ENCODE results near the gene KRT23.

The KRT23 gene

DNA sequence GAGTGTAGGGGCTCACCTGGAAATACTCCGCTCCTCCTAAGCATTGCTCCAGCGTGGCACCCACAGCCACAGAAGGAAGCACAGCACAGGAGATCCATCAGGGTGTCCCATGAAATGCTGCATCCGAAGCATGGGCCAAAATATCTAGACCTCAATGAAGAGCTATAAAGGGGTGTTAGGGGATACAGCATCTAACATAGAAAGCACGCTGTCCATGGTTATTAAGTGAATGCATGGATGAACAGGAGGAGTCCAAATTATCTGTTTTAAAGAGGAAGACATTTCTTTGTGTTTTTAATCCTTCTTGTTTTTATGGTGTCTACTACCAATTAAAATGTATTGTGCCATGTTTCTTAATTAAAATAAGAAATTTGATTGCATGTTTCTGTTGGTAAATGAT is 30.8 kb downstream of the KRT23 start:
- DNase-seq = no peak

DNA sequence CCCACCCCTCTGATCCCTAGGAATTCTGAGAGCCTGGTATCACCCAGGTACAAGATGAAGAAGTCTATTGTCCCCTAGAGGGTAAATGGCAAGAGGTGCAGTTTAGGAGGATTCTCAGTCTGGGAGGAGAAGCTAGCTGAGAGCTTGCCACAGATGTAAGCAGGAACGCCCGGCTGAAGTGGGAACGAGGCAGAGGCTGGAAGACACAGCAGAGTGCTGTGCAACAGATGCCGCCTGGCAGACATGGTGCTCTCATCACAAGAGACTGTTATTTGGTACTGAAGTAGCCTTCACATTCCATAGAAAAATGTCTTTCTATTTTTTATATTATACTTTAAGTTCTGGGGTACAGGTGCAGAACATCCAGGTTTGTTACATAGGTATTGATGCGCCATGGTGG is 32.1 kb downstream of the KRT23 start:
- DNase-seq = no peak

DNA sequence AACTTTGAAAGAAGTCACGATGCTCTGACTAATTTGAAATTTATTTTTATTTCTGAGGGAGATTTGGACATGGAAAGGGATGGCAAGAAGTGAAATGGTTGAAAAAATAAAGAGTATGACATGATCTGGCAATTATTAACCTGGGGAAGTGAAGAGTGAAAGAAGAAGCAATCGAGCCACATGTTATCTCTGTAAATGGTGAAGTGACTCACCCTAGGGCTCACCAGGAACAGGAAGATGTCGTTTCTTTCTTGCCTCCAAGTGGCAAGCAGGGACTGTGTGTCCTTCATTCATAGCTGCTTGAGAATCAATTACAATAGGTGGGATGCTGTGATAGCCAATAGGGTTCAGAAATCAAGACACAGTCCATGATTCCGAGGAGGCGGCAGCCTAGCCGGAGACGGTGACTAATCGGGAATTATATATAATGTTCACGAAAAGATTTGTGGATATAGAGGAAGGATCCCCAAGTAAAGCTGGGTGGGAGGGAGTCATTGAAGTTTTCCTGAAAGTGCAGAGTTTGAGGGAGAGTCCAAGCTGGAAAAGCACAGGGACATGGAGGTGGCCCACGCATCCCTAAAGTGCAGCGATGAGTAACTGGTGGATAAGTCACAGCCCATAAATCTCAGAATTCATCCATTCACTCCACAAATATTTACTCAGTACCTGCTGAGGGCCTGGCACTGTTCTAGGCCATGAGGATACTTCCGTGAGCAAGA is 34.2 kb downstream of the KRT23 start:
- DNase-seq = peak; percentile 99

DNA sequence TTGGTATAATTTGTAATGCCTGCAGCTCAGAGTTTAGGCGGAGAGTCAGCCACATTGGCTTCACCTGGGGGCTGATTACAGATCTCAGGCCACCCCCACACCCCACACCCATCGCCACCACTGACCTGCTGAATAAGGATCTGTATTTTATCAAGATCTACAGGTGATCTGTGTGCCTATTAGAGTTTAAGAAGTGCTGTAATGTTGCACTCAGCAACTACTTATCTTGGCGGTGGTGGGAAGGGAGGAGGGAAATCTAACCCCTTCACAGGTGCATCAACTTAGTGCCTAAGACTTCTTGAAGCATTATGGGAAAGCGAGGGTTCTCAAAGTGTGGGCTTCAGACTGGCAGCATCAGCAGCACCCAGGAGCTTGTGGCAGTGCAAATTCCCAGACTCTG is 34.9 kb downstream of the KRT23 start:
- peak; percentile 84 for DNase-seq

DNA sequence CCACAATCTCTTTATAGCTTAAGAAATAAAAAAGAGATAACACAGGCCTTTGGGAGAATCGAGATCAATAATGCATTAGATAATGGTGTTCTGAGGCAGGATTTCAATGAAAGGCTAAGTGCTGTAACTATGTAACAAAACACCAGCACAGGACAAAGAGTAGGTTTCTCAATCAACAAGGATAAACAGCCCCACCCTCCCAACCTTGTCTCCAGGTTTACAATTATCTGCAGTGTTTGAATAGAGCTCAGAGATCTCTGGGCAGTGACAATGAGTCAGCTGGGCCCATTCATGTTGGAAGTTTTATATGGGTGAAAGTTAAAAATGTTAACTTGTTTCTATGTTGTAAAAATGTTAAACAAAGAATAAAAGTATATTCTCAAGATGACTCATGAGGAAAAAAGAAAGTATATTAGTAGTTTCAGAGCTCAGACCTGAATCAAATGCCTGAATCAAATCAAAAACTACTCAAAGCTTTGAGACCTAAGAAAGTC is 35.4 kb downstream of the KRT23 start:
- DNase-seq = peak; percentile 86

DNA sequence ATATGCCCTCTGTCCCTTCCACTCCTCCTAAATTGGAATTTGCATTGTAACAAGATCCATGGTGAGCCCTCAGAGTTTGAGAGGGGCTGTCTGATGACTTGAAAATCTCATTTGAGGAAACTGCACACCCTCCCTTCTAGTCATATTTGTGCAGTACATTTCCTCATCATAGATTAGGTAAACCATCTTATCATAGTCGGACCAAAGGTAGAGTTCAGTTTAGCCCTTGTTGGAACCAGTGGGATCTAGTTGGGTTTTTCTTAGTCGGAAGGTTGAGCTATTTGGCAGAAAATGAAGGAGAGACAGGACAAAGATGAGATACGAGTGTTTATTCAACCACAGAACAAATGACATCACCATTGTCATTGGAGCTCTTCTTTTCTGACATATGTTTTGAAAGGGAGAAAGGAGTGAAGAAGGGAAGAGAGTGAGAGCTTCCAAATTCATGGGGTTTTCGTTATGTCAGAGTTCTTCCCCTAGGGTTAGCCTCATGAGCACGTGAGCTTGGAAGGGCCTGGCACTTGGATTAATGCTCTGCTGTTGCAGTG is 36.6 kb downstream of the KRT23 start:
- no peak for DNase-seq

DNA sequence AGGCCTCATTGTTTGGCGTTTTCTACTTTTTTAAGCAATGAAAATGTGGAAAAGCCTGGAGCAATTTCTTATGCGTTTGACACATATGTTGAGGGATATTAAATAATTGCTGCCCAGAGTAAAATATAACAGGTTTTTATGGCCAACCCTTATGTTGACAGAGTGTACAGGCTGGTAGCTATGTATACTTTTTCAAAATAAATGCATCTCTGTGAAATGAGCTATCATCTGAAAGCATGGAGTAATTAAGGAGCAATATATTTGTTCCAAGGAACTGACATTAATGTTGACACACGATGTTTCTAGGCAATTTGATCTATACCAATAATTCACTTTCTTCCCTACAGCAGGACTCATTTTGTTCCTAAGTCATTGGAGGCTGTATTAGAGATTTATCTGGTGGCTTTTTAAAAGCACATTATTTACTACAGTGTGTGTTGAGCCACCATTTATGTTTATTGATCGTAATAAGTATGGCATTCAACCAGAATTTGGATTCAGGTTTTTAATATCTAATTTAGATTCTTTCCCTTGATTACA is 40.5 kb downstream of the KRT23 start:
- DNase-seq = no peak

DNA sequence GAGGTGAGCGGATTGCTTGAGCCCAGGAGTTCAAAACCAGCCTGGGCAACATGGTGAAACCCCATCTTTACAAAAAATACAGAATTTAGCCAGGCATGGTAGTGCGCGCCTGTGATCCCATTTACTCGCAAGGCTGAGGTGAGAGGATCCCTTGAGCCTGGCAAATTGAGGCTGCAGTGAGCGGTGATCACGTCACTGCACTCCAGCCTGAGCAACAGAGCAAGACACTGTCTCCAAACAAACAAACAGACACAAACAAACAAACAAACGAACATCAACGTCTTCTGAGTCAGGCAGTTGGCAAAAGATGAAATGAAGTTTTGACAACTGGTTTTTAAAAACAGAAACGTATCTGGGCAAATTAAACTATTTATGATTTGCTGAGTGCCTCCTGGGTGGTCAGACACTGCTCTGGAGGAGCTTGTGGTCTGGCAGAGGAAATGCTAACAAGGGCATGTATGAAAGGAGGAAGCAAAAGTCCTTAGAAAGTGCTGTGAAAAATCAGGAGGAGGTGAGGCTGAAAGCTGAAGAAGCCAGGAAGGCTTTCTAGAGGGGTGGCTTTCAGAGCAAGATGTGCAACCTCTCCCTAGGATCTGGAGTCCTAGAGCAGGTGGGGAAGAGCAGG is 42.2 kb downstream of the KRT23 start:
- no peak for DNase-seq

DNA sequence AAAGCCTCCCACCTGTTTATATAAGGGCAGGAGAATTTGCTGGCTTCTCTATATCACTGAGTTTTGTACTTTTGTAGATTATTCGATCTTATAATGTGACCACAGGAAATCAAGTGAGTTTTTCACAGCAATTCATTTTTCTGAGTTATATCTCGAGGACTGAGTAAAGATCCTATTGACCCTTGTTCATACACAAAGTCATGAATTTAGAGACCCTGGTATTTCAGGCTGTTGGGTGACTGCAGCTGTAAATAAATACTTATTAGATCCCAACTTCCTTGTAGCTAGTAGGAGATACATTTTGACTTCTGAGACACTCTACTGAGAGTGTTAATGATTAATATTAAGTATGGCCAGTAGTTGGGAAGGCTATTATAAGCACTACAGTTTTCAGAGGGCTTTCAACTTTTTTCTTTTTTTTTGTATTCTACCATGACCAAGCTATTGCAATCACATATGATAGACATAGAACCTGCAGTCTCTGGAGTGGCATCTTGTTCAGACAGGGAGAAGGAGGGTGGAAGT is 49.2 kb downstream of the KRT23 start:
- peak; percentile 43 for DNase-seq

DNA sequence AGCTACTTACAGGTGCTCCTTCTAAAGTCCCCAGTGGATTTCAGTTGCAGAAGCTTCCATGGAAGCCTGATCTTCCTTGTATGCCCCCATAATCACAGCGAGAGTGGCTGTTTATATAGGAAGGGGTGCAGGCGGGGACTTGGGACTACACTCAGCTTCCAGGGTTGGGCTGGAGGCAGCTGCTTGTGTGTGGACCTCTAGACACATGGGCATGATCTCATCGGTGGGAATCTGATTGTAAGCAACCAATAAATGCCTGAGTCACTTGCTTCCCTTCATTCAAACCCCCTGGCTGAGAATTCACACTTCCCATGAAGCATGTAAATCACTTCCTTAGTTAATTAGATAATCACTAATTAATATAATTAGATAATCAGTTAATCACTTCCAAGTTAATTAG is 51.4 kb downstream of the KRT23 start:
- no peak for DNase-seq

DNA sequence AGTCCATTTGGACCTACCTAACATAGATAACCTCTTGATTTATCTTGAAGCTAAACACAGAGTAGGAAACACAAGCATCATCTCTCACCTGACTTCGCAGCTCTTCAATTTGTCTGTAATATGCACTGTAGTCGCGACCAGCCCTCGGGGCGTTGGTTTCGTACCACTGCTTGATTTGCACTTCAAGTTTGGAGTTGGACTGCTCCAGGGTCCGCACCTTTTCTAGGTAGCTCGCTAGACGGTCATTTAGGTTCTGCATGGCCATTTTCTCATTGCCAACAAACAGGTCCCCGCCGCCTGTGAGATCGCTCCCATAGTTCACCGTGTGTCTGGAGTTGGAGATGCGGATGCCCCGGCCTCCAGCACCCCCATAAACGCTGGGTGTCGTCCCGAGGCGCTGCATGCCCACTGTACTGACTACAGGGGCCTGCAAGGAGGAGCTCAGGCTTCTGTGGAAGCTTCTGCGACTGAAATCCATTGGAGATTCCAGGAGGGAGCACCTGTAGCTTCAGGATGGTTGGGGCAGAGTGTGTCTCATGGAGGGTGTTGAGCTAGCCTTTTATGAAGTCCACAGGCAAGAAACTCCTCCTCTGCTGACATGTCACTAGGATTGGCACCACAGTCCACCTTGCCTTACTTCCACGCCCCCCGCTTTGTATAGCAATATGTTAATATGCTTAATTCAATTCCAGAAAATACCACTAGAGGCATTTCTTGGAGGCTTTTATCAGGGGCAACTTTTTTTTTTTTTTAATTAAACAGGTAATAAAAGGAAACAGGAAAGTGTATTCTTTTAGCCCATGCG is 52.5 kb downstream of the KRT23 start, which contains the start of gene KRT20:
Gene KRT20, minus strand, starts transcription at position 535 of the 805 bp plus-strand sequence. Its CDS starts 57 bp downstream, at position 478.
- no peak for DNase-seq

DNA sequence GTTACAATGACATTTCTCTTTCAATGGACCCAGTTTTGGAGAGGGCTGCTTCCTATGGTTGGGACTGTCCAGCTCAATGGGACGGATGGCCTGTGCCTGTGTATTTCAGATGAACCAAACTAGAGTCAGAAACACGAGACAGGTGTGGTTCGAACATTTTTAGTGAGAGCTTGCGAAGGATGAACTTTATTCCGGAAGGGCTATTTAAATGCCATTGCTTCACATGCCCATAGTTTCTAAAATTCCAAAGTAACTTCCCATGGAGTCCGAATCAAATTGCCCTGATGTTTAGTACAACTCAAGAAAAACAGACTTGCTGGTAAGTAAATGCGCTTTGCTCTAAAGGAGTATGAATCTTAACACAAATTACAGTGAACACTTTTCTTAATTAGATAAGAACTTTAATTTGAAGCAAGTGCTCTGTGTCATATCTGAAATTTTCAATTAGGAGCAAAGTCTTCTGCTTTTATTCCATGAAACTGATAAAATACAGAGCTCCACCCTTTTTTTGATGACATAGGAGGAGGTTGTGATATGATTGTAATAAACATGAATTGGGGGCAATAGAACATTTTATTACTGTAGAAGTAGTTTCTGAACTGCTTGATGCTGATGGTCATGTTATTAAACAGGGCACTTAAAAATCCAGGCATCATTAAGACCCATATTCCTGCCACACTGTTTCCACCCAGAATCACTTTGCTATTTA is 53.7 kb downstream of the KRT23 start:
- no peak for DNase-seq

DNA sequence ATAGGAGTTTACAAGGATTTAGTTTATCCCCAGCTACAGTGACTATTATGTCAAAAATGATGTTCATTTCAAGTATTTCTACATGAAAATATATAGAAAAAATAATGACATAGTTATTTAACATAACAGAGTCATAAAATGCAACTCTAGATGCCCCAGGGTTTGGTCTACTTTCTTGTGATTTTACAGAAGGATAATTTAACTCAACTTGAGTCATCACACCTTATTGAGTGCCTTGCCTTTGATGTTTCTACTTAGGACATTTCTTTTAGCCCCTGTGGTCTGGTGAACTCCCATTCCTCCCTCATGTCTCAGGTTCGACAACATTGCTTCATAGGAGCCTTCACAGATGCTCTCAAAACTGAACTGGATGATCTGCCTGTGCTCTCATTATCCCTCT is 54.4 kb downstream of the KRT23 start:
- no peak for DNase-seq

DNA sequence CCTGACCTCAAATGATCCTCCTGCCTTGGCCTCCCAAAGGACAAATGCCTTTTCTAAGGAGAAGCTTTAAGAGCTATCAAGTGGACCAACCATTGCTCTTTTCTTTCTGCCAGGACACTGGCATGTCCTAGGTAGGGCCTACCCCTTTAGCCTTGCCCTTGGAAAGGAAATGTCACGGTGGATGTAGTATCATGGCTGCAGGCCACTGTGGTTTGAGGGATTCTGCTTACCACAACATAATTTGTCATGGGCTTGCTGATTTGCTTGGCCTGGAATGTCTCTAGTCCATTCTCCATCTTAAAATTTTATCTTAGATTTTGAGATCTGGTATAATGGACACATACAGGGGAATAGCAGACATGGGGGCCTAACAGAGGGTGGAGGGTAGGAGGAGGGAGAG is 58.4 kb downstream of the KRT23 start:
- DNase-seq = no peak

DNA sequence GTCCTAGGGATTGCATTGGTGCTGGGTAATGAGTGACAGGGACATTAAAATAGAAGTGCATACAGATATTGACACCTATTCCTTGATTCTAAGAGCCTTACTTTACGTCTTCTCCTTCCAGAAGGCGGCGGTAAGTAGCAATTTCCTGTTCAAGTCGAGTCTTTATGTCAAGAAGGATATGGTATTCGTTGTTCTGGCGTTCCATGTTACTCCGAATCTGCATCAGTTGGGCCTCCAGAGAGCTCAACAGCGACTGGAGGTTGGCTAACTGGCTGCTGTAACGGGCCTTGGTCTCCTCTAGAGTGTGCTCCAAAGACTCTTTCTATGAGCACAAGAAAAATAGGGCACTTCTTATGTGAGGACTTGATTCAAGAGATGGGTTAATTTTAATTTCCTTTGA is 59.4 kb downstream of the KRT23 start:
- DNase-seq = no peak

DNA sequence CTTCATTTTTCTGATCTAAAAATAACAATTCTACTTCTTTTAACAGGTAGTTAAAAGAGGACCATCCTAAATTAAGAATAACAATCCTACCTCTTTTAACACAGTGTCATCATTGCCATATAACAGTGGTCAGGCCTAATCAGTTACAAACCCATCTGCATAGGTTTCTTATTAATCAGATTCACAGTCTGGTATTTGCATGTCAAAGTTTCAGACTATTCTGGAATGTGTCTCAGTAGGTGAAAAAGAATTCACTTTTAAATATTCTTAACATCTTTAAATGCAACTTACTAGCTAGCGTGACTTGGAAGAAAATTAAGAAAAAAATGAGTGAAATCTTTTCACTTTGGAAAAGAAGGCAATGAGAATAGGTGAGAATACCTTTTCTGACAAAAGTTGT is 63.6 kb downstream of the KRT23 start:
- no peak for DNase-seq

DNA sequence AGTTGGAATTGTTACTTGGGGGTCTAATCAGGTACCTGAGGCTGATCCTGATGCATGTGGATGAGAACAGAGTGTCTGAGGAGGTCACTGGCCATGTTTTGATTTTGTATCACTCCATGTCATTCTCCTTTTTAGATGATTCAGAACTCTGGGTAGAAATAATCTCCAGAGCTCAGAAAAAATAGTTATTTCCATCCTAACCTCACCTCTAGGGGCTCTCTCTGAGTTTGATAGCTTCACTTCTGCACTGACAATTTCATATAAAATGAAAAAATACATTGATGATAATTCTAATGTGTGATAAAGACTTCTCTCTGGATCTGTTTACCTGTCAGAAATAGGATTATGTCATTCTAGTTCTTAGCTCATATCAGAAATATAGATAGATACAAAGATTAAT is 64.2 kb downstream of the KRT23 start:
- no peak for DNase-seq

Data from kidney glomerular epithelial cell (primary cell).